GM19240 (cell line): Measurements from ENCODE around the gene KCNT1.

Experiments used
- DNase-seq: peaks from one replicate; pipeline ENCODE4 v3.0.0; 2011; ENCODE audit warnings: low spot score; ENCODE audit not compliant: insufficient read length

The KCNT1 gene

DNA sequence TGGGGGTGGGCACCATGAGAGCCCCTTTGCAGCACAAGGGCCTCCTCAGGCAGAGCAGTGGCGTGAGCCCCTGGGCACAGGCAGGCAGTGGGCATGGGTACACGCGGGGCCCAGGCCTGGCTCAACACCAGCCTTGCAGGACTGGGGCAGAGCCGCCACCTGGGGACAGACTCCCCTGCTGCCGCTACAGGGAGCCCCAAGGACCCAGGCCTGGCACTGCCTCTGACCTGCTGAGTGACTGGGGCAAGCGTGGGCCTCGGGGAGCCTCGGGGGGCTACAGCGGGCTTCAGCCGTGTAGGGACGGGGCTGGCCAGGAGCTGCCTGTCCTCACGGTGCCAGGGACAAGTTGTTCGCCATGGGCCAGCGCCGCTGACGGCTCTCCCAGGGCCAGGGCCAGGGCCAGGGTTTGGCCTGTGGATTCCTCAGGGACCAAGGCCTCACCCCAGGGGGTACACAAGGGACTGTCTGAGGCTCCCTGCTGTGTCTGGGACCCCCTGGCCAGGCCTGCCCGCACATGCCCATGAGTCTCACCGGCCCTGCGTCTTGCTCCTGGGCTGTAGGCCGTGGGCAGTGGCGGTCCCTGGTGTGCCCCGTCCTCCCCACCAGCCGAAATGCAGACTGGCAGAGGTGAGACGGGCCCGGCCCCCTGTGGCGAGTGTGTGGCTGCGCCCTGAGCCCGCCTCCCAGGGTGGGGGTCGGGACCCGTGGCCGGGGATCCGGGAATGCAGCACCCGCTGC lies 42.5 kb downstream of the KCNT1 start:
- DNase-seq = no peak

DNA sequence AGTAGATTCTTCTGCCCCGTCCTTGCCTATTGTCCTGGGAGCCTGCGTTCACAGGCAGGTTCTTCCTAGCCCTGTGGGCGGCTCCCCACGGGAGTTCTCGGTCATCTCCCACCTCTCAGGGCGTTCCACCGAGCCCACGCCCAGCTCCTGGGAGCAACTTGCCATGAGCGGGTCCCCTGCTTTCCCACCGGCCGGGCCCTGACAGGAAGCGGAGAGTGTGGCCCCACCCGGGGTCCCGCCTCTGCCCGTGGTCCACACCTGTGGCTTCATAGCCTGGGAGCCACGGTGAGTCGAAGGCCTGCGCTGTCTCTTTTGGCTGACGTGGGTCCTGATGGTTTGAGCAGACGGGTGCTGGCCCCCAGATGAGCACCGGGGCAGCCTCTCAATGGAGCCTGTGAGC lies 43.2 kb downstream of the KCNT1 start:
- no peak for DNase-seq

DNA sequence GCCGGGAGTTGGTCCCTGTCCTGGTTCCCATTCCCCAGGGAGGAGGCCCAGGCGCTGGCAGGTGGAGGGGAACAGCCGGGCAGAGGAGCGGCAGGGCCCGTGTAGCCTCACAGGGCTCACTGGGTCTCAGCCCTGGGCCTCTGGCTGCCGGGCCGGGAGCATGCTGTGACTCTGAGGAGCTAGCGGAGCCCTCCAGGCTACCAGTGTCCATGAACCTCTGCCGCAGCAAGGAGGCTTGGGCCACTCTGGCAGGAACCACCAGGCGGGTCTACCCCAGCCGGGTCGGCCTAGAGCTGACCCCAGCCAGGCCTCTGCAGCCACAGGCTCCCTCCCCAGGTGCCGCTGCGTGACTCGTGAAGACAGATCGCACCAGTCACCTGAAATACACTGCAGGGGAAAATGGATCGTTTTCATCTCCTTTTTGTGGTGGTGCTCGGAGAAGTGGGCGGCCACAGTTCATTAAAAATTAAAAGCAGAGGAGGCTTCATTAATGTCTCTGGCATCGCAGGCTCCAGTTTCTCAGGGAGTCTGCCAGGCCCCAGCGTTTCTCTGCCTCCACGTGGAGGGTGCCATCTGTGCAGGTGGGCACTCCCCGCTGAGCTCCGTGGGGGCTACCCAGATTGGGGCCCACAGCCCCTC lies 43.8 kb downstream of the KCNT1 start:
- DNase-seq = no peak

DNA sequence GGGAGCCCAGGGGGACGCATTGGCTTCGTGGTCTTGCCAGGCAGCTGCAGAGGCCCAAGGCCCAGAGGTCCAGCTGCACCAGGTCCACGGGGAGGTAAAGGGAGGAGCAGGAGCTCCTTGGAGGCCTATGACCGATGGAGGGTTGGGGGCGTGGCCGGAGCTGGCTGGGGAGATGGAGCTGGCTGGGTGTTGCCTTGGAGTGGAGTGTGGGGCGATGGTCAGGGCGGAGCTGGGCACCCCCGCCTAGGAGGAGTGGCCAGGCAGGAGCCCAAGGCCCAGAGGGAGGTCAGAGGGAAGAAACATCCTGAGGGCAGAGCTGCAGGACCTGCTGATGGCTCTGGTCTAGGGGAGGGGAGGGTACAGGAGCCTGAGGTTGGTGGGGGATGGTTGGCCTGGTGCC lies 44.6 kb downstream of the KCNT1 start:
- DNase-seq = no peak

DNA sequence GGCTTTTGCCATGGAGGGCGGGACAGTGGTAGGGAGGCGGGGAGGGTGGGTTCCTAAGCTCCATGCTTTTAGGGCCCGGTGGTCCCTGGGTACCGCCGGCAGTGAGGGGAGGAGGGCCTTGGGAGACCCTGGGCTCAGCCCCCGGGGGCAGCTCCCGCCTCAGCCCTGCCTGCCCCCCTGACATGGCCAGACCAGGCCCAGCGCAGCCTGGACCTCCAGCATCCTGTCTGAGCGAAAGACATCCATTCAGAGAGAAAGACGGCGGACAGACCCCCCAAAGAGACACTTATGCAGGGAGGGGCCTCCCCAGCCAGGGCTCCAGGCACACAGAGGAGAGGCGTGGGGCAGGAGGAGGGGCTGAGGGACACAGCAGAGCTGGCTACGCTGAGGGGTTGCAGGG lies 45.3 kb downstream of the KCNT1 start:
- DNase-seq = no peak

DNA sequence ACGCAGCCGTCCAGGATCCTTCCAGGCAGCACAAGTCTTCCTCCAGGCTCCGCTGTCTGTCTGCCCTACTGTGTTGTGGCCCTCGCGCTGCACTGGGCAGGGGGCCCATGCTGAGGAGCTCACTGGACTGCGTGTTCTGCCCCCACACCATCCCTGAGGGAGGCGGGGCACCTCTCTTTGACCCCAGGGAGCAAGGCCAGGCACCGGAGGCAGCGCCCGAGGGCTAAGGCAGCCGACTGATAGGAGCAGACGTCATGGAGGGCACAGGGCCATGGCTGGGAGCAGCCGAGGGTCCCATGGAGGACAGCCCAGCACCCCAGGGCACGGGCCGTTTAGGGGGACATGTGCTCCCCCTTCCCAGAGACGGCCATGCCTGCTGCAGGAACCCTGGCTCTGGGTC lies 46.7 kb downstream of the KCNT1 start:
- DNase-seq = no peak

DNA sequence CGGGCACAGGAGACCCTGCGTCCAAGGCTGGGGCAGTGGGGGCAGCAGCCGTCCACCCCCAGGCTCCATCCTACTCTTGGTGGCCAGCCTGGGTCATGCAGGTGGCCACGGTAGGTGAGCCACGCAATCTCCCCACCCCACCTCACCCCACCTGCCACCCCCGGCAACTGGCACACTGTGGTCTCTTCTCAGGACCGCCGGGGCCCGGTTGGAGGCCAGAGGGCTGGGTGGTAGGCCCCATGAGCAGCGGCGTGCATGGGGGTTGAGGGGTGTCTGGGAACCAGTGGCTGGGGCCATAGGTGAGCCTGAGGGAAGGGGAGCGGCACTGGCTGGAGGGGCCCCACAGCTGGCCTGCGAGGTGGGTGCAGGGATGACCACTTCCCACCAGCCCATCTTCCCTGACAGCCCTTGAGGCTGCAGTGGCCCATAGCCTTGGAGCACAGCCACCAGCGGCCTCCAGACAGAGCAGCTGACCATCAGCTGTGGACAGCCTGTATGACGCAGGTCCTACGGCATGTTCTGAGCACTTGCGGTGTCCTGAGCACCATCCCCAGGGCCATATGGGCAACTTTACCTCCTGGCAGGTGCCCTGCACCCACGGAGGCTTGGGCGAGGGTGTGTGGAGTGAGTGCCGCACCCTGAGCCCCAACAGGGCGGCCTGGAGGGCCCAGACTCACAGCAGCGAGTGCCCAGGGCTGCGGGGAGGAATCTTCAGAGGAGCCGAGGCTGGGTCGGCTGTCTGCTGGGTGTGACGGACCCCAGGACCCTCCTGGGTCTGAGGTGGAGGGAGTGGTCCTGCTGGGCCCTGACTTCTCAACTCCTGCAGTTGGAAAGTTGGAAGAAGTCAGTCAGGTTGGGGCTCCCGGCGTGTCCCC lies 47.4 kb downstream of the KCNT1 start:
- DNase-seq = no peak

DNA sequence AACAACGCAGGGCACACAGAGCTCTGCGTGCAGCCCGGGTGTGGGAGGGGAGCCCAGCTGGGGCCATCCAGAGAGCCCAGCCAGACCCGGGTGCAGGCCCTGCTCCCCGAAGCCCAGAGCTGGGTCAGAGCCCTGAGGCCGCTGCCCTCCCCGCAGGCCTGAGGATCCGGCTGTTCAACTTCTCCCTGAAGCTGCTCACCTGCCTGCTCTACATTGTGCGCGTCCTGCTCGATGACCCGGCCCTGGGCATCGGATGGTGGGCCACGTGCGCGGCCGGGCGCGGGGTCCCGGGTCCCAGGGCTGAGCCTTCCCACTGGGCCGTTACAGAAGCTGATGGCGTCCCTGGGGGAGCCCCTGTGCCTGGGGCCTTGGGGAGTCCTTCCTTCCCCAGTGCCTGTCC lies 48.8 kb downstream of the KCNT1 start:
- DNase-seq = no peak

DNA sequence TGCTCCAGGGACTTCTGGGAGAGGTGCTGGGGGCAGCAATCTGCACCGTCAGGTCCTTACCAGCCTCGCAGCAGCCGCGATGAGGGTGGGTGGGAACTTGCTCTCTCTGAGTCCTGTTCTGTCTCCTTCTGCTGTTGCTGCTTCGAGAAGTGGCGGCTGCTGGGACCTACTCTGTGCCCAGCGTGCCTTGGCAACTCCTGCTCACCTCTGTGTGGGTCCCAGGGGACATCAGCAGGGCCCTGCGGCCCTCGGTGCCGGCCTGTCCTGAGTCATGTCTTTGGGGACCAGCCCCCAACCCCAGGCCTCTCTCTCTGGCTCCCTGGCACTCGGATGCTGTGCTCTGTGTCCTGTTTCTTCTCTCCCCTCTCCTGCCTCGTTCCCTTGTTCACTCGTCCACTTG lies 49.5 kb downstream of the KCNT1 start:
- no peak for DNase-seq

DNA sequence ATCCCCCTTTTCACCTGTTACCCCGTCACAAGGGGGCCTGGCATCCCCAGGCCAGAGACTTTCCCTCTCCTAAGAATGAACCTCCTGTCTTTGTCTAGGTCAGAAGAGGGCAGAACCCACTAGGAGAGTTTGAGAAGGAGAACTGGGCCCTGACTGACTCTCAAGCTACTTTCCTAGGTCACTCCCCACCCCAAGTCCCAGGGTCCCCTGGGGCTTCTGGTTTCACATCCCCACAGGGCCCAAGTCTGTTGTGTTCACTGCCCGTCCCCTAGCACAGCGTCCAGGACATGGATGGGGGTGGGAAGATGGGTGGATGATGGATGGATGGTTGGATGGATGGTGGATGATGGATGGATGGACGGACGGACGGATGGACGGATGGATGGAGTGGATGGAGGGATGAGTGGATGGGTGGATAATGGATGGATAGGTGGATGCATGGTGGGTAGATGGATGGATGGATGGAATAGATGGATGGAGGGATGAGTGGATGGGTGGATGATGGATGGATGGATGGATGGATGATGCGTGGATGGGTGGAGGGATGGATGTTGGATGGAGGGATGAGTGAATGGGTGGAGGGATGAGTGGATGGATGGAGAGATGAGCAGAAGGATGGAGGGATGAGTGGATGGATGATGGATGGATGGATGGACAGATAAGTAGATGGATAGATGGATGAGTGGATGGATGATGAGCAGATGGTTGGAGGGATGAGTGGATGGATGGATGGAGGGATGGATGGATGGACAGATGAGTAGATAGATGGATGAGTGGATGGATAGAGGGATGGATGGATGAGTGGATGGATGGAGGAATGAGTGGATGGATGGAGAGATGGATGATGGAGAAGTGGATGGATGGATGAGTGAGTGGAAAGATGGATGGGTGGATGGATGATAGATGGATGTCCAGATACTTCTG lies 50.6 kb downstream of the KCNT1 start:
- DNase-seq = no peak

DNA sequence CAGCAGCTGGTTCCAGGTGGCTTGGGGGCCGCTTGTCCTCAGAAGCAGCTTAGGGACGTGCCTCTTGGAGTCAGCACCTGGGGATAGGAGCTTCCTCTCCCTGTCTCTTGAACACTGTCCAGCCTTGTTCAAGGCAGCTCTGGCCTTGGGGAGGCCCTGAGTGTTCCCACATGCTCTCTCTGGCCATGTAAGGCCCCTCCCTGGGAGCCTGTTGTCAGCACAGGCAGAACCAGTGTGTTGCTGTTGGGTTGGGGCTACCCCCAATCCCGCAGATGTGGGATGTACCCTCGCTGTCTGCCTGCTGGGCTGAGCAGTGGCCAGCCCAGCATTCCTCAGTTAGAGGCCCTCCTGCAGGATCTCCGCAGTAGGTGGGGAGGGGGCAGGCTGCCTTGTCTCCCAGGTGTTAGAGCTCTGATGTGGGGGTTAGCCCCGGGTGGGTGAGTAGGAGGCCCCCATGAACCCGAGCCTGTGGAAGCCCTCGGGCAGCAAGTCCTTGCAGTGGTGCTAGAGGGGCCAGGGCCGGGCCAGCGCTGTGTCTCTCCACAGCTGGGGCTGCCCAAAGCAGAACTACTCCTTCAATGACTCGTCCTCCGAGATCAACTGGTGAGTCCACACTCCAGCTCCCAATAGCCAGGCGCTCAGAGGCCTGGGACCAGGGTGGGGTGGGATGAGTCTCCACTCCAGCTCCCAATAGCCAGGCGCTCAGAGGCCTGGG lies 51.6 kb downstream of the KCNT1 start:
- DNase-seq = no peak

DNA sequence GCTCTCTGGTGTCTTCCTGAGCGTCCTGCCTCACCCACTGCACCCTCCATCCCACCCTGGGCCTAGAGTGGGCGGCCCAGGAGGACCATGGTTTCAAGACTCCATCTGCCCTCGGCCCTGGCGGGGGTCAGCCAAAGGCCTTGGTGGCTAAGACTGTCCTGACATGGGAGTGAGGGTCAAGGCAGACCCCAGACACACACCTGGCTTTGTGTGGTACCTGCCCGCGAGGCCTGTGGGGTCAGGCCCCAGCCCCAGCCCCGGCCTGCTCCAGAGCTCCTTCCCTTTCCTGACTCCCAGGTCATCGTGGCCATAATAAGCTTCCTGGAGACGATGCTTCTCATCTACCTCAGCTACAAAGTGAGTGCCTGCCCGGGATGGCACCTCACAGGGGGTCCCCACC lies 54.6 kb downstream of the KCNT1 start:
- DNase-seq = no peak

DNA sequence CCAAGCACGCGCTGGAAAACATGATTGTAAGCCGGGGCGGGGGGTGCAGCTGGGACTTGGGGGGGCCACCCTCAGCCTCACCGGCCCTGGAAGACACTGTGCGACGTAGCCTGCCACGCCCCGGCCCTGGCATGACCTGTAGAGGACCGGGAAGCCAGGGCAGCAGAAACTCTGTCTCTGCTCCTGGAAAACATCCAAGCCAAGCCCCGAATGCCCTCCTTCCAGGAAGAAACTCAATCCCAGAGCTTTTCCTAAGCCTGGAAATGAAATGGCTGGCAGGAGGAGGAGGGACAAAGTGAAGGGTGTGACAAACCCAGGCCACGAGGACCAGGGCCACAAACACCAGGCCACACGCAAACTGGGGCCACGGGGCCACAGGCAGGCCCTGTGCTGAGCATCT lies 55.4 kb downstream of the KCNT1 start:
- DNase-seq = no peak

DNA sequence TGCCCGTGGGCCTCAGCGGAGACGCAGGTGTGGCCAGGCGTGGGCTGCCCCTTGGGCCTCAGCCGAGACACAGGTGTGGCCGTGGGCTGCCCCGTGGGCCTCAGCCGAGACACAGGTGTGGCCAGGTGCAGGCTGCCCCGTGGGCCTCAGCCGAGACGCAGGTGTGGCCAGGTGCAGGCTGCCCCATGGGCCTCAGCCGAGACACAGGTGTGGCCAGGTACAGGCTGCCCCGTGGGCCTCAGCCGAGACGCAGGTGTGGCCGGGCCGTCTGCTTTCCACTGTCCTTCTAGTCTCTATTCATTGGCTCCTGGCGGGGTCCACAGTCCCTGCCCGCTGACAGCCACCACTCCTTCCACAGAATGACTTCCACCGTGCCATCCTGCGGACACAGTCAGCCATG lies 56.1 kb downstream of the KCNT1 start:
- no peak for DNase-seq

DNA sequence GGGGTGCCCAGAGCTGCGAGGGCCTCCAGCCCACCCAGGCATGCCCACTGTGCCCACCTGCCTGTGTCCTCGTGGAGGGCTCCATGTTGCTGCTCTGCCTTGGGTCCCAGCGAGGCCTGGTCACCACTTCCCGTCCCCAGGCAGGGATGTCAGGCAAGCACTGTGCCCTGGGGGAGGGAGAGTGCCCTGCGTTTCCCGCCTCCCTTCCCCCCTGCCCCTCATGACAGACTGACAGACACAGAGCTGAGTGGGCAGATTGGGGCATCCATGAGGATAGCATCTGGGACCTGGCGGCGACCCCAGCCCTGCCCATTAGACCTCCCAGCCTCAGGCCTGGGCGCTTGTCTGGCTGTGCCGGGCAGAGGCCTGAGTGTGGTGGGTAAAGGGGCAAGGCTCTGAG lies 56.9 kb downstream of the KCNT1 start:
- no peak for DNase-seq

DNA sequence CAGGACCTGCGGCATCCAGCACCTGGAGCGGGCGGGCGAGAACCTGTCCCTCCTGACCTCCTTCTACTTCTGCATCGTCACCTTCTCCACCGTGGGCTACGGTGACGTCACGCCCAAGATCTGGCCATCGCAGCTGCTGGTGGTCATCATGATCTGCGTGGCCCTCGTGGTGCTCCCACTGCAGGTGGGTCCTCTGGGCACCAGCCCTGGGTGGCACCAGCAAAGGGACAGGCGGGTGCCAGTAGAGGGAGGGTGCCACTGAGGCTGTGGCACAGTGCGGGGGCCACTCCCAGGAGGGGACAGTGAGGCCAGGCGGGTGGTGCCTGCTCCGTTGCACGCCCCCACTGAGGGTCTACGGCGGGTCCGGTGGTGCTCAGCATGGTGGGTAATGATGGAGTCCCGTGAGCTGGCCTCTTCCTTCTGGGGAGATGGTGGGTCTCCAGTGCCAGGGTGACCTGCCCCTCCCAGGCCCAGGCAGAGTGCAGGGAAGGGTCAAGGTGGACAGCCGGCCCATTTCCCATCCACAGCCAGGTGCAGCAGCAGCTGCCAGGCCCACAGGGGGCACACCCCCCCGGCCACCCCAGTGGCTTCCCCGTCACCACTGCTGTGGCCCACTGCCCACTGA lies 57.8 kb downstream of the KCNT1 start:
- no peak for DNase-seq

DNA sequence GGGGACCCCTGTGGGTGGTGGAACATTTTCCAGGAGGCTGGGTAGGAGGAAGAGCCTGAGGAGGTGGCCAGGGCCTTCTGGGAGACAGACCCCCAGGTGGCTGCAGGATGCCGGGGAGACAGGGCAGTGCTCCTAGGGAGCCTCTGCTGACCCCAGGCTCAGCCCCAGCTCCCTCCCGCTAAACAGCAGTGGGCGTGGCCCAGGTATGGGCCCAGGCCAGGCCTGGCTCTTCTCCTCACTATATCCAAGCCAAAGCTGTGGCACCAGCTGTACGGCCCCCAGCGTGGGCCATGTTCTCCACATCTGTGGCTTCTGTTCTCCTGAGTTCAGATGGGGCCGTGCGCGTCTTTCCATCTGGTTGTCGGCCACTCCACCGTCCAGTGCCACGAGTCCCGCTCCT lies 58.5 kb downstream of the KCNT1 start:
- DNase-seq = no peak

DNA sequence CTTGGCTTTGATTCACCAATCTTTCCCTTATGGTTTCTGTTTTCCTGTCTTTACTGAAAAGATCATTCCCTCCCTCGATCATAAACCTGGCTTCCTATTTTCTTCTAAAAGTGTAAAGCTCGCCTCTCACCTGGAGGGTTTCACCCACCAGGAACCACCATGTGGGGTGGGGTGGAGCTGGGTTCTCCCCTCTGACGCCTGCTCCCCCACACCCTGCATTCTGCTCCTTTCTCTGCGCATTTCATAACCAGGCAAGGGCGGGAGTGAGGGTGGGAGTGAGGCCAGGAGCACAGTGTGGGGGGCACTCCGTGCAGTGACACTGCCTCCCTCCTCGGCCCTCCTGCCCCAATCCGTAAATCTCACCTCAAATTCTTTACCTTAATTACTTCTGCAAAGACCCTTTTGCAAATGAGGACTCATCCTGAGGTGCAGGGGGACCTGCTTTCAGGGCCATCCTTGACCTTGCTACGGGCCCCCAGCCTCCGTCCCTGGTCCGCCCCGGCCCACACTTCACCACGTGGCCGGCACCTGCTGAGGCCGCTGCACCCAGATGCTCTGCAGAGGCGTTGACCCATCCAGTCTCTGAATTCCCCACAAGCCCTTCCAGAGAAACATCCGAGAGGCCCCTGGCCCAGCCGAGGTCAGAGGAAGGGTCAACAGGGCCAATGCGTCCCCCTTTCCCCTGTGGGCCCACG lies 59.3 kb downstream of the KCNT1 start:
- no peak for DNase-seq

DNA sequence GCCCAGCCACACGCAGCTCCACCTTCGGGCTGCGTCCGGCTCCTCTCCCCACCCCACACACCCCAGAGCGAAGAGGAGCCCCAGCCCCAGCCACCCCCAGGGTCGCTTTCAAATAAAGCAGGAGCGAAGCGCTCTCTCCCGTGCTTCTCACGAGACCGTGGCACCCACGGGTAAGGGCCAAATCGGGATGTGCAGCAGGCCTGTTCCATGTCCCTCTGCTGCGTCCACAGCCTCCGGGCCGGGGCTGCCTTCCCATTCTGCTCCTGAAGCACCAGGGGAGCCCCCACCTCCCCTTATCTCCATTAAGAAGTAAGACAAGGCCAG lies 59.8 kb downstream of the KCNT1 start:
- no peak for DNase-seq

DNA sequence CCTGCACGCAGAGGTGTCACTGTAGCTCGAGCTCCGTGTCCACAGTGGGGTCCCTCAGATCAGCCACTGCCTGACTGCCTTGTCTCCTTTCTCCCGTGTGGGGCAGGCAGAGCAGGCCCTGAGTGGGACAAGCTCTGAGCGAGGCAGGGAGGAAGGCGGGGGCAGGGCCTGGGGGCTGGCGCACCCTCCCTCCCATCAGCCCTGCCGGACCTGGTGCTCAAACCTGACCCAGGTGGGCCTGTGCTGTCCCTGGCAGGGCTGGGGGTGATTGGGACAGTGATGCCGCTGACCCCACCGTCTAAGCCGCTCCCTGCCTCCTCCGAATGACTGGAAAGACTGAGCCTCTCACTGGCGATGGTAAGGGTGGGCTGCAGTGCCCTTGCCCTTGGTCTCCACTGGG lies 60.9 kb downstream of the KCNT1 start:
- DNase-seq = no peak
